ENCODE measurements around the gene HS3ST5.

HS3ST5 gene

GRCh38 chr6:114176726-114177125 is 166.1 kb downstream of the HS3ST5 start:
- DNase-seq (ENCODE audit: low spot score): no peak
- in situ Hi-C loops (cut with MboI; ENCODE audit: low sequenced_read_pairs, unreplicated experiment): no loop called here
- TF ChIP-seq CTCF (IDR thresholded peaks at IDR 0.05; ENCODE audit: borderline replicate concordance, control extremely low read depth, extremely low read depth, insufficient read depth, missing control alignments): no peak

GRCh38 chr6:114172576-114173260 is 170.1 kb downstream of the HS3ST5 start:
- TF ChIP-seq CTCF (IDR thresholded peaks at IDR 0.05; ENCODE audit: borderline replicate concordance, control extremely low read depth, extremely low read depth, insufficient read depth, missing control alignments): no peak
- in situ Hi-C loops (cut with MboI; ENCODE audit: low sequenced_read_pairs, unreplicated experiment): no loop called here
- no peak for DNase-seq (ENCODE audit: low spot score)

- no peak for DNase-seq (ENCODE audit: low spot score)
- TF ChIP-seq CTCF (IDR thresholded peaks at IDR 0.05; ENCODE audit: borderline replicate concordance, control extremely low read depth, extremely low read depth, insufficient read depth, missing control alignments): no peak
- in situ Hi-C loops (cut with MboI; ENCODE audit: low sequenced_read_pairs, unreplicated experiment): no loop called here
Observed at GRCh38 chr6:114171473-114171872, 171.3 kb downstream of the HS3ST5 start.

GRCh38 chr6:114170958-114171387 is 171.8 kb downstream of the HS3ST5 start:
- TF ChIP-seq CTCF (IDR thresholded peaks at IDR 0.05; ENCODE audit: borderline replicate concordance, control extremely low read depth, extremely low read depth, insufficient read depth, missing control alignments): no peak
- in situ Hi-C loops (cut with MboI; ENCODE audit: low sequenced_read_pairs, unreplicated experiment): no loop called here
- no peak for DNase-seq (ENCODE audit: low spot score)

- in situ Hi-C loops (cut with MboI; ENCODE audit: low sequenced_read_pairs, unreplicated experiment): no loop called here
- DNase-seq (ENCODE audit: low spot score): no peak
- no peak for TF ChIP-seq CTCF (IDR thresholded peaks at IDR 0.05; ENCODE audit: borderline replicate concordance, control extremely low read depth, extremely low read depth, insufficient read depth, missing control alignments)
Observed at GRCh38 chr6:114170372-114170771, 172.5 kb downstream of the HS3ST5 start.

GRCh38 chr6:114169763-114170162 is 173.1 kb downstream of the HS3ST5 start:
- in situ Hi-C loops (cut with MboI; ENCODE audit: low sequenced_read_pairs, unreplicated experiment): no loop called here
- TF ChIP-seq CTCF (IDR thresholded peaks at IDR 0.05; ENCODE audit: borderline replicate concordance, control extremely low read depth, extremely low read depth, insufficient read depth, missing control alignments): no peak
- no peak for DNase-seq (ENCODE audit: low spot score)
